Stimulated activated CD8-positive, alpha-beta memory T cell treated with anti-CD3 and anti-CD28 coated beads, Interleukin-12 subunit alpha, Interleukin-12 subunit beta, amount 100 ng/mL, for 24 hours (primary cell): ENCODE data around the gene IL36B.

ENCODE experiments used
- DNase-seq: peaks from one replicate; pipeline ENCODE4 v3.0.0-alpha.2; 2020; ENCODE audit errors: extremely low read depth

IL36B gene

DNA sequence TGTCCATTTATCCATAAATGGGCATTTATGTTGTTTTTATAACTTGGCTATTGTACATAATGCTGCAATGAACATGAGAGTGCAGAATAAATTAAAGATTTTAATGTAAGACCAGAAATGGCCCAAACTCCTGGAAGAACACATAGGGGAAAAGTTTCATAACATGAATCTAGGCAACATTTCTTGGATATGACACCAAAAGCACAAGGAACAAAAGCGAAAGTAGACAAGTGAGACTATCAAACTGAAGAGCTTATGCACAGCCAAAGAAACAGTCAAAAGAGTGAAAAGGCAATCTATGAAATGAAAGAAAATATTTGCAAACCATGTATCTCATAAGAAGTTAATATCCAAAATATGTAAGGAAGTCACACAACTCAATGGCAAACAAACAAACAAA, 41.6 kb downstream of the IL36B start:
- no peak for DNase-seq

DNA sequence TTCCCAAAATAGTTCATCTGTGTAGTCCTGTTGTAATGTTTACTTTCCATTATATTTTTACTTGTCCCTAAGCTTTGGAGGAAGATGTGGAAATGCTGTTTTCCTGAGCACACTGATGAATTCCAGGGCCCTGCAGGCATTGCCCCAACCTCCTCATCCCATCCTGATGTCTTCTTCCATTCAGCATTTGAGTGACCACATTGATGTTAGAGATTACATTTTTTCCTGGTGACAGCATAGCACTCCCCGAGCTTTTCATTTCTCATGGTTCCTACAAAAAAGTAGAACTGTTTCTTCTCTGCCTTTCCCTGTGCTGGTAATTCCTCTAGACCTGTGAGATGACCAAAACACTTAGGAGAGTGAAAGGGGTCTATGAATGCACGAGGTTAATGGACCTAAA, 42.6 kb downstream of the IL36B start:
- DNase-seq: no peak

DNA sequence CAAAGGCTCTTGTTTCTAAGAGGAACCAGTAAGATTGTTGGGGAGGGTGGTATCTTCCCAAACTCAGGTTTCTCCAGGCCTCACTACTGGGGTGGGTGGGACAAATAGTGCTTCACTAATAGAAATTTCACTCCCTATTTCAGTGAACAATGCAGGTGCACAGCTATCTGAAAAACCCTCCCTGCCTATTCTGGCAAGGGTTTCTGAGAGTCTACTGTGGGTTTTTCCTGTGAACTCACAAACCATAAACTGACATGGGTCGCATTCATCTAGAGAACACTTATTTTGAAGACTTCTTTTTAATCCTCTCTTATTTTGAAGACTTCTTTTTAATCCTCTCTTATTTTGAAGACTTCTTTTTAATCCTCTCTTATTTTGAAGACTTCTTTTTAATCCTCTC, 43.0 kb downstream of the IL36B start:
- no peak for DNase-seq

DNA sequence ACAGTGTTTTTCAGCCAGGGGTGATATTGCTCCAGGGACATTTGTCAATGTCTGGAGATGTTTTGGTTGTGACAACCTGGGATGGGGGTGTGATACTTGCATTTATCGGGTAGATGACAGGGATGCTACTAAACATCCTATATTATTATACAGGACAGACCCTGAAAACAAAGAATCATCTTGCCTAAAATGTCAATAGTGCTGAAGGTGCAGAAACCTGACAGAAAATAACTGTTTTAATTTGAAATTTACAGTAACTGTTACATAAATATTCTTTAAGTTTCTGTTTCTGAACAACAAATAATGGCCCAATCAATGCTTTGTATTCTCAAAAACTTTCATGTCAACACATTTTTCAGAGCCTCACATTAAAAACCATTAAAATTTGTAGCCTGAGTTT, 45.4 kb downstream of the IL36B start:
- DNase-seq: no peak

DNA sequence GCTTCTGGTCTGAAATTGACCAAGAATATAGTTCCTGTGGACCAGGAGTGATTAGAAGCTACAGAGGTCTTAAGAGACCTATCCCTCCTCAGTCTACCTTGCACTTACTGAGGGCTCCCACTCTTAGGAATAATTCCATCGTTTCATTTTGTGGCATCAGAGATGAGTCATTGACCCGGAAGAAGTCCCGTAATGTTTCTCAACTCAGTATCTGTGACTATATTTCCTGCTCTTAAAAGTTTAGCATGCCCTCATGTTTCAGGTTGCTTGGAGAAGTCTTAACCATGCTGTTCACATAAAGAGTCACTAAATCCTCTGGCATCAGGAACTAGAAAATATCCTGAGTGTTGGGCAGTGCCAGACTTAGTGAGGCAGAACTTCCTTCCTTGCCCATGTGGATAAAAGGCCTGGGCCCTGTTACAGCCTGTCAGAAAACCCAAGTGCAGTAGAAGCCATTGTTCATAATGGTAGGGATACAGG, 47.6 kb downstream of the IL36B start, which contains the start of gene IL36A:
Gene IL36A (plus strand): TSS at position 430 of the 480 bp plus-strand sequence. CDS start 413 bp downstream, outside the sequence.
- no peak for DNase-seq

DNA sequence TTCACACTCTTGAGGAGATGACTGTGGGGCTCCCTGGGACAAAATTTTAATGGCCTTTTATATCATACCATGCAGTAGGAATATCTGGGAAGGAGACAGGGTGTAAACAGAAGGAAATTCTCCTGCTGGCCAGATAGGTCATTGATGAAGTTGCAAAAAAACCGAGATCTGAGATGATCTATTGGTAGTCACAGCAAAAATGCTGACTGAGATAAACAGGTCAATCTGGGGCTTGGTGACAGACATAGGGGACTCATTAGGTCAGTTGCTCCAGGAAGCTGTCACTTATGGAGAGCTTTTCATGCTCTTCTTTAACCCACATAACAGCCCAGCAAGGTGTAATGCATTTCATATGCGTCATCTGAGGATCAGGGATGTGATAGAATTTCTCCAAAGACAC, 50.0 kb downstream of the IL36B start:
- DNase-seq: no peak

DNA sequence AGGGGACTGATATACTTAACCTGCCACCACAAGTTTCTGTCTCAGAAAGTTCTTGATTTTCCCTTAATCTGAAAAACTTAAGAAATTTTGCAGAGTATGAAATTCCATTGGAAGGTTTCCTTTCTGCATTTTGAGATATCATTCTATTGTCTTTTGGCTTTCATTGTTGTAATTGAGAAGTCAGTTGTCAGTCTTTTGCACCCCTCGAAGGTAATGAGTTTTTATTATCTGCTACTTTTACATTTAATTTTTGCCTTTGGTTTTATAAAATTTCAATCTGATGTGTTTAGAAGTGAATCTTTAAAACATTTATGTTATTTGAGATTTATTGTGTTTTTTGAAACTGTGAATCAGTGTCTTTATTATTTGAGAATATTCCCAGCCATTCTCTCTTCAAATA, 52.2 kb downstream of the IL36B start:
- DNase-seq: no peak

DNA sequence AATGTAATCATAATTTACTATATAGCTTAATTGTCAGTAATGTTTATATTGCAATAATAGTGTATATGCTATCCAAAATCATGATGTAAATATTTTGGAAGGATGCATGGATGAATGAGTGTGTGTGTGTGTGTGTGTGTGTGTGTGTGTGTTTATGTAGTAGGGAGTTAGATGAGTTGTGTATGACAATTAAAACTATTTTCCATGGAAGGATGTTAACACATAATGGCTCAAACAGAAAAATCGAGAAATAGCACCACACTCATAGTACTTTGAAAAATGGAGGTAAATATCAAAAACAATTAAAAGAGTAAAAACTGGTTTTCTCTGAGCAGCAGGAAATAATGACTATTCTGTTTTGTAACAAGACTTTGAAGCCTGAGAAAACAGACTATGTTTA, 55.5 kb downstream of the IL36B start:
- no peak for DNase-seq

DNA sequence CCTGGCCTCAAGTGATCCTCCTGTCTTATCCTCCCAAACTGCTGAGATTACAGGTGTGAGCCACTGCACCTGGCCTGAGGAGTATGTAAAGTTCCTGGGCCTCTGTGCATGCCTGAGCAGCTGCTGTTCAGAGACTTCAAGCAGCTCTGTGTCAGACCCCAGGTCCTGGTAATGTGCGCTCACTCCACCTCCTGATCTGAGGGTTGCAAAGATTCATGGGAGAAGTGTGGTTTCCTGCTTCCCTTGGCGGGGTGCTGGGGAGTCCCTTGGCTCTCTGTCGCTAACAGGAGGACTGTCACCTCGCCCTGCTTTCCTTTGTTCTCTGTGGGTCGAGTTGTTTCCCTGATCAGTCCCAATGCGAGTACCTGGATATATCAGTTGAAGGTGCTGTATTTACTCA, 56.0 kb downstream of the IL36B start:
- DNase-seq: no peak

DNA sequence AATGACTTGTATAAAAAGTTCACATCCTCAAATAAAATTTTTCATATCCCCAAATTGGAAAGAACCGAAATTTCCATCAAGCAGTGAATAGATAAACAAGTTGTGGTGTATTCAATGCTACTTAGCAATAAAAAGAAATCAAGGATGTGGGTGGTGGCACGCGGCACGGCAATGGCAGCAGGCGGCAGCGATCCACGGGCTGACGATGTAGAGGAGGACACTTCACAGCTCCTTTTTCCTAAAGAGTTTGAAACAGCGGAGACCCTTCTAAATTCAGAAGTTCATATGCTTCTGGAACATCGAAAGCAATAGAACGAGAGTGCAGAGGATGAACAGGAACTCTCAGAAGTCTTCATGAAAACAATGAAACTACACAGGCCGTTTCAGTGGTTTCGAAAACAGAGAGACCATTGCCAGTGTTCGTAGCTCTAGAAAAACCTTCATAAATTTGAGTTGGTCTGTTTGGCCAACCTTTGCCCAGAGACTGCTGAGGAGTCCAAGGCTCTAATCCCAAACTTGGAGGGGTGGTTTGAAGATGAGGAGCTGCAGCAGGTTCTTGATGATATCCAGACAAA, 57.2 kb downstream of the IL36B start:
- no peak for DNase-seq

DNA sequence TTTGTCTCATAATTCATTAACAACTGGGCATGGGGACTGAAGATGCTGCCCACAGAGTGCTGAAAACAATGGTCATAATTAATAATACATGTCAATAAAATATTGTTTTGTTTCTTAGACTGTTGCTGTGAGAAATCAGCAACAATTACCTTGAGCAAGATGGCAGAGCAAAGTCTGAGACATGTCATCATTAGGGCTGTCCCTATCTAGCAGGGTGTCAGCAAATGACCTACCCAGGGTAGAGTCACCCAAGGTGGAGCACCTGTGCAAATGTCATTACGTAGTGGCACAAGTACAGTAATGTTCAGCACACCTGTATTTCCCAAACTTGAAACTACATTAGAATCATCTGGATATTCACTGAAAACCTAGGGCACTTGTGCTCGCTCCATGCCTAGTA, 58.0 kb downstream of the IL36B start:
- no peak for DNase-seq

DNA sequence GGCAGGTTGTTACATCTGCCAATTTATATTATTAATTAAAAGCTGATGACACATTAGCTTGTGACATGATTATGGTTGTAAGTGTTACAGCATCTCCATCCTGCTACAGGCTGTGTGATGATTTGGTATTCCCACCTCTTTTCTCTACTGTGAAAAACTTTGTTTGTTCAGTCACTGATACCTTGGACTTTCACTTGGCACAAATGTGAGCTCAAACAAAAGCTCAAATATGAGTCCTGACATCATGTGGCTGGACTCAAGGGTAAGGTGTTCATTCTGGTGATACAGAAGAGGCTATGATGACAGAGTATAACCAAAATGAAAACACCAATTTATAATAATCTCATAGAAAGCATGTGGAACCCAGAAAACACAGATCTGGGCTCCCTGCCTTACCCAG, 58.8 kb downstream of the IL36B start:
- DNase-seq: no peak

DNA sequence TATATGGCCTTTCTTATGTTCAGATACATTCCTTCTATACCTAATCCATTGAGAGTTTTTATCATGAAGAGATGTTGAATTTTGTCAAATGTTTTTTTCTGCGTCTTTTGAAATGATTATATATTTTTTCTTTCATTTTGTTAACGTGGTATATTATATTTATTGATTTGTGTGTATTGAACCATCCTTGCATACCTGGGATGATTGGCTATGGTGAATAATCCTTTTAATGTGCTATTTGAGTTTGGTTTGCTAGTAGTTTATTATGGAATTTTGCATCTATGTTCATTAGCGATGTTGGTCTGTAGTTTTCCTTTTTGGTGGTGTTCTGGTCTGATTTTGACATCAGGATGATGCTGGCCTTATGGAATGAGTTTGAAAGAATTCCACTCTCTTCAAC, 63.1 kb downstream of the IL36B start:
- DNase-seq: no peak

DNA sequence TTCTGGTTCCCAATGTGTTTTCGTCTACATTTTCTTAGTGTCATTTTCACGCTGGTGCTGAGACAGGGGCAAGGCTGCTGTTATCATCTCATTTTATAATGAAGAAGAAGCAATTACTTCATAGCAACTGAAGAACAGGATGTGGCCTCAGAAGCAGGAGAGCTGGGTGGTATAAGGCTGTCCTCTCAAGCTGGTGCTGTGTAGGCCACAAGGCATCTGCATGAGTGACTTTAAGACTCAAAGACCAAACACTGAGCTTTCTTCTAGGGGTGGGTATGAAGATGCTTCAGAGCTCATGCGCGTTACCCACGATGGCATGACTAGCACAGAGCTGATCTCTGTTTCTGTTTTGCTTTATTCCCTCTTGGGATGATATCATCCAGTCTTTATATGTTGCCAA, 67.6 kb downstream of the IL36B start:
- no peak for DNase-seq

DNA sequence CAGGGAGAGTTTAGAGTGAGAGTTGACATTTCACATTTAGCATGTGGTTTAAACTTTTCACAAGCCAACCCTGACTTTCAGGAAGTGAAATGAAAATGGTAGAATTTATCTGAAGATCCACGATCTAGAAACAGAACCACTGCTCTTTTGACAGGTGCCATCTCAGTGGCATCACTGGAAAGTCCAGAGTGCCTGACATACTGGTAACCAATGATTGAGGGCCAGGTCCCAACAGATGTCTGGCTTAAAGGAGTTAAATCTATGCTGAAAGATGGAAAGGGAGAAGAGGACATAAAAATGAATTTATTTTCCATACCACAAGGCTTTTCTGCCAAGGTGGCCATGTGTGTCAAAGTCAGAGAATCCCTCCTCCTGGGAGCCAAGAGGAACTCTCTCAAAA, 72.1 kb downstream of the IL36B start:
- DNase-seq: no peak

DNA sequence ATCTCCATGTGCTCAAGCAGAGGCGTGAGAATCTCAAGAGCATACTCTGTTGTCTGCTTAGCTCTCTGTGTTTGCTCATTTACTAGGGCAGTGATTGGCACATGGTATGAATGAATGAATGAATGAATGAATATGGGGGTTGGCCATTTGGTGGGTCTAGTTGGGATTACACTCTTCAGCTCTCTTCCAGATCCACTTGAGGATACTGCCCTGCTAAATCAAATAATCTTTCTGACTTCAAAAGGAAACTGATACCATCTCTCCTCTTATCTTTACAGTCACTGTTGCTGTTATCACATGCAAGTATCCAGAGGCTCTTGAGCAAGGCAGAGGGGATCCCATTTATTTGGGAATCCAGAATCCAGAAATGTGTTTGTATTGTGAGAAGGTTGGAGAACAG, 72.9 kb downstream of the IL36B start:
- DNase-seq: no peak

DNA sequence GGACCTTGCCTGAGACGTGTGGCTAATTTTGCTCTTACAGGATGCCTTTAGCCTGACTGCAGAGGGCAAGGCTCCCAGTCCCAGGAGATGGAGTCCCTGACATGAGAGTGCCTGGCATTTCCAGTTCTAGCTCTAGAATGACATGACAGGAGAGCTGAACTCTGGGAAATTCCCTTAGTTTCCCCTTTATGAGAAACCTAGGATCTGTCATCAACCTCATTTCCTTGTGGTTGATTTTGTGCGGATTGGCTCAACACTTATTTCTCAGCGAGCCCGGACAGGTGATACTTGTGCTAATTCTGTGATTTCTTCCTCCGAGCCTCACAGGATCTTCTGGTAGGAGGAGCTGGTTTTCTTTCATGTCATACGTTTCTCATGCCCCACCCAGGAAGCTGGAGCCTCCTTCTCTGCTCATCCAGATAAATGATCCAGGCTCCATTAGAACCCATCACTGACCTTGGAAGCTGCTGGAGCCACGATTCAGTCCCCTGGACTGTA, 75.1 kb downstream of the IL36B start, which contains the start of gene IL36G:
Gene IL36G (plus strand): TSS at position 448 of the 498 bp plus-strand sequence. CDS start 633 bp downstream, outside the sequence.
- no peak for DNase-seq
